Gastrocnemius medialis (tissue), 4 donors: Measurements from ENCODE around the gene WNT8B.

Experiments used
- CTCF ChIP-seq, 5 experiments: fragments of 450-650 bp in 3 of 5; fragments of 200-600 bp in 2 of 5; sonication (generic) in 2 of 5; IDR thresholded peaks in 4 of 5; conservative IDR thresholded peaks in 1 of 5; 1 replicate in 4 of 5; 2 replicates in 1 of 5; pipeline ENCODE4 v1.5.1; 2016 to 2019; ENCODE audit warnings: antibody characterized with exemption in 5 of 5, mild to moderate bottlenecking in 3 of 5, moderate library complexity in 3 of 5
- POLR2A ChIP-seq, 2 donors: fragments of 450-650 bp; IDR thresholded peaks; one replicate each; pipeline ENCODE4 v1.6.1; 2017; ENCODE audit warnings: antibody characterized with exemption in 2 of 2, mild to moderate bottlenecking in 2 of 2, moderate library complexity in 2 of 2

GRCh38 chr10:100501423-100501822, 38.6 kb downstream of the WNT8B start:
- TF ChIP-seq CTCF (IDR thresholded peaks at IDR 0.05 in 4 of 5, conservative IDR thresholded peaks at IDR 0.05 in 1 of 5) (no peak), POLR2A (IDR thresholded peaks at IDR 0.05) (no peak)
